Thymus (tissue), 11 donors: ENCODE data around the gene VGLL4. TPM values are rescaled to one million over a fixed set of nuclear protein-coding genes. Genes with fewer than 3 reads are reported as not detected.
"Not testable (repeated sequence)": the region's sequence is repeated elsewhere in the genome, so short reads cannot be mapped to it uniquely, and the experiment has no call there.

Source experiments
- DNase-seq, 9 donors: peaks; one replicate each; pipeline ENCODE4 v3.0.0-alpha.2; 2013; ENCODE audit warnings: low spot score in 9 of 9, low read depth in 6 of 9, missing footprints in 1 of 9
- H3K27ac ChIP-seq, 2 donors: one replicate each; pipeline ENCODE4 v1.5.1; 2013; ENCODE audit warnings: control low read depth in 1 of 2, low read depth in 1 of 2, low read length in 1 of 2, mild to moderate bottlenecking in 1 of 2, moderate library complexity in 1 of 2
- H3K27me3 ChIP-seq, 2 donors: one replicate each; pipeline ENCODE4 v1.5.1; 2013; ENCODE audit warnings: low read length in 1 of 2; ENCODE audit not compliant: control insufficient read depth in 2 of 2, insufficient read depth in 1 of 2
- H3K36me3 ChIP-seq, 2 donors: one replicate each; pipeline ENCODE4 v1.5.1; 2013; ENCODE audit warnings: low read length in 1 of 2, mild to moderate bottlenecking in 1 of 2, moderate library complexity in 1 of 2; ENCODE audit not compliant: control insufficient read depth in 2 of 2, insufficient read depth in 2 of 2
- H3K4me1 ChIP-seq, 2 donors: one replicate each; pipeline ENCODE4 v1.5.1; 2013; ENCODE audit warnings: low read length in 2 of 2; ENCODE audit not compliant: control insufficient read depth in 2 of 2, insufficient read depth in 2 of 2
- H3K4me3 ChIP-seq, 2 donors: one replicate each; pipeline ENCODE4 v1.5.1; 2013; ENCODE audit warnings: low read length in 2 of 2, control low read depth in 1 of 2, mild to moderate bottlenecking in 1 of 2
- H3K9me3 ChIP-seq, 2 donors: one replicate each; pipeline ENCODE4 v1.5.1; 2013; ENCODE audit warnings: low read length in 1 of 2, mild to moderate bottlenecking in 1 of 2; ENCODE audit not compliant: control insufficient read depth in 2 of 2, insufficient read depth in 1 of 2
- WGBS: extraction: QIAGEN DNeasy Blood & Tissue Kit; methylation state at CpG from one replicate; pipeline ENCODE4 v1.1.7; 2013; 5-methylcytosine and 5-hydroxymethylcytosine counted together
- polyA plus RNA-seq: library from polyadenylated mRNA; stranded (reverse); fragments of 200-250 nt; gene quantifications from one replicate; pipeline ENCODE4 v1.2.3, GENCODE V29; 2013
- total RNA-seq: library from RNA; stranded (reverse); fragments of 120-200 nt; gene quantifications from one replicate; pipeline ENCODE4 v1.2.4, GENCODE V29; 2013
- donor health status: healthy.

The VGLL4 gene
- total and polyA plus RNA-seq, 2 donors: 47.0 to 49.2 TPM

DNA sequence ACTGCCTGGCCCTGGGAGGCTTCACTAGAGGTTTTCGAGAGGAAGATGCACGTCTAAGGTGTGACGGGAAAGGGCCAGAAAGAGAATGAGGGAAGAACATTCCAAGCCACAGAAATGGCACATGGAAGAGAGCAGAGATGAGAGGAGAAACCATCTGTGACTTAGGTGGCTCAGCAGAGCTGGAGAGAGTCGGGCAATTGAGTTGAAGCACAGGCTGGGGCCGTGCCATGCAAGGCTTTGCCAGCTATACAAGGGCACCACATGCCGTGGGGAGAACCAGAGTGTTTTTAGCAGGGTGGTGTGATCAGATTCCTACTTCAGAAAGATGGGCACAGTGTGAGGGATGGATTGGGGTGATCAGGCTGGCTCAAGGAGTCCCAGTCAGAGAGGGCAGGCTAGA, 126.1 kb downstream of the VGLL4 start:
- peaks cover 0 to 4% of the 10 kb centered on the region in 2 donors for H3K4me1 ChIP-seq
- DNase-seq: no peak
- H3K9me3 ChIP-seq: no peaks in the 10 kb centered on the region
- H3K4me3 ChIP-seq: no peak overlapping the region
- no peaks in the 10 kb centered on the region for H3K27me3 ChIP-seq
- H3K27ac ChIP-seq: no peak overlapping the region
- no peaks in the 10 kb centered on the region for H3K36me3 ChIP-seq
- 98% methylated on average over 6 of the region's 6 CpGs for WGBS

DNA sequence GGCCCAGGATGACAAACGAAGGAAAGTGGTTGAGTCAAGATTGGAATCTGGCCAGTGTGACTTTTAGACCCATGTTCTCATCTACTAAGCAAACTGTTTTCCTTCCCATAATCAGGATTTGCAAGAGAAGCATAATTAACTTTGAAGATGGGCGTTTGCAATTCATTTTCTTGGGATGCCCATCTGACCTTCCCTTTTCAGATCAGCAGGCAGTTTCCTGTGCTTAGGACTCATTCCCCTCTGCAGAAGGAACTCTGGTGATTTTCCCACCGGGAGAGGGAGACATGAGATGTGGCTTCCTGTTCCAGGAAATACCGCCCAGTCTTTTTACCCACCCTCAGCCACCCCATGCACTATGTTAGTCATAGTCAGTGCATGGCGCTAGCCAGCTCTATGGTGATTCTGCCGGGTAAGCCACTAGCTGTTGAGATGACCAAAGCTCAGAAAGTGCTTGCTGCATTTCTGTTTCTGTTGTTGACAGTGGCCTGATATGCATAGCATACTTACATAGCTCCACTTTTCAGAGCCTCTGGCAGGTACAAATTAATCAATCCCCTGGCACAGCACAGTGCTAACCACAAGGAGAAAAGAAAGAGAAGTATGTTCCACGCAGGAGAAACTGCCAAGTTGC, 129.4 kb downstream of the VGLL4 start:
- H3K36me3 ChIP-seq: no peaks in the 10 kb centered on the region
- H3K9me3 ChIP-seq: no peaks in the 10 kb centered on the region
- peaks cover 0 to 17% of the 10 kb centered on the region in 2 donors for H3K4me1 ChIP-seq
- no peak for DNase-seq
- no peak overlapping the region for H3K4me3 ChIP-seq
- 52% methylated on average over 7 of the region's 7 CpGs for WGBS
- no peak overlapping the region for H3K27ac ChIP-seq
- no peaks in the 10 kb centered on the region for H3K27me3 ChIP-seq

- no peak overlapping the region for H3K27ac ChIP-seq
- WGBS: 92% methylated on average over 3 of the region's 3 CpGs
- no peak for DNase-seq
Observed at GRCh38 chr3:11513817-11514135, 129.9 kb downstream of the VGLL4 start.

DNA sequence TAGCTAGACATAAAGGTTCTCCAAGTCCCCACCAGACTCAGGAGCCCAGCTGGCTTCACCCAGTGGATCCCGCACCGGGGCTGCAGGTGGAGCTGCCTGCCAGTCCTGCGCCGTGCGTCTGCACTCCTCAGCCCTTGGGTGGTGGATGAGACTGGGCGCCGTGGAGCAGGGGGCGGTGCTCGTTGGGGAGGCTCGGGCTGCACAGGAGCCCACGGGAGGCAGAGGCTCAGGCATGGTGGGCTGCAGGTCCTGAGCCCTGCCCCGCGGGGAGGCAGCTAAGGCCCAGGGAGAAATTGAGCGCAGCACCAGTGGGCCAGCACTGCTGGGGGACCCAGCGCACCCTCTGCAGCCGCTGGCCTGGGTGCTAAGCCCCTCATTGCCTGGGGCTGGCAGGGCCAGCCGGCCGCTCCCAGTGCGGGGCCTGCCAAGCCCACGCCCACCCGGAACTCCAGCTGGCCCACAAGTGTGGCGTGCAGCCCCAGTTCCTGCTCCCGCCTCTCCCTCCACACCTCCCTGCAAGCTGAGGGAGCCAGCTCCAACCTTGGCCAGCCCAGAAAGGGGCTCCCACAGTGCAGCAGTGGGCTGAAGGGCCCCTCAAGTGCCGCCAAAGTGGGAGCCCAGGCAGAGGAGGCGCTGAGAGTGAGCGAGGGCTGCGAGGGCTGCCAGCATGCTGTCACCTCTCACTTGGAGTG, 130.4 kb downstream of the VGLL4 start:
- not testable (repeated sequence) for H3K4me3 ChIP-seq, DNase-seq, H3K9me3 ChIP-seq, H3K27me3 ChIP-seq, H3K36me3 ChIP-seq, H3K27ac ChIP-seq
- WGBS: 97% methylated on average over 27 of the region's 27 CpGs
- peaks cover 0 to 22% of the 10 kb centered on the region in 2 donors for H3K4me1 ChIP-seq

More at GRCh38 chr3:11513817-11514135, 129.9 kb downstream of the VGLL4 start:
- Histone ChIP-seq H3K36me3 (no peaks in the 10 kb centered on the region), H3K4me3 (no peak overlapping the region), H3K9me3 (no peaks in the 10 kb centered on the region), H3K27me3 (no peaks in the 10 kb centered on the region), H3K4me1 (peaks cover 0 to 22% of the 10 kb centered on the region in 2 donors)

DNA sequence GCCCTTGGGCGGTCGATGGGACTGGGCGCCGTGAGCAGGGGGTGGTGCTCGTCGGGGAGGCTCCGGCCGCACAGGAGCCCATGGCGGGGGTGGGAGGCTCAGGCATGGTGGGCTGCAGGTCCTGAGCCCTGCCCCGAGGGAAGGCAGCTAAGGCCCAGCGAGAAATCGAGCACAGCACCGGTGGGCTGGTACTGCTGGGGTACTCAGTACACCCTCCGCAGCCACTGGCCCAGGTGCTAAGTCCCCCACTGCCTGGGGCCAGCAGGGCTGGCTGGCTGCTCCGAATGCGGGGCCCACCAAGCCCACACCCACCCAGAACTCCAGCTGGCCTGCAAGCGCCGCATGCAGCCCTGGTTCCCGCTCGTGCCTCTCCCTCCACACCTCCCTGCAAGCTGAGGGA, 132.1 kb downstream of the VGLL4 start:
- not testable (repeated sequence) for H3K27ac ChIP-seq

DNA sequence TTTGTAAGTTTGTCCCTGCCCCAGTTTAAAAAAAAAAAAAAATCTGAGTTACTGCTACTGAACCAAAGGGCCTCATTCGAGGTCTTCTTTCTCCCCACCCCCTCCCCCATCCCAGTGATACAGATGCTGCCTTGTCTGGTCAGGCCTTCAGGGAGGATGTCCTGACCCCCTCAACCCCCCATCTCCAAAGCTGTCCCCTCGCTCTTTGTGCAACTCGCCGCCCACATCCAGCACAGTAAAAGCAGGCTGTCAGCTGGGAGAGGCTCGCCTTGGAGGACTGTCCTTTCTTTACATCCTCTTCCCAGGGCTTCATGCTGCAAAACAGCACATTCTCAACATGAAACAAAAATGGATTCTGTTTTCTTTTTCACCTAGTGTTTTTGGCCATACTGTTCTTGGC, 133.4 kb downstream of the VGLL4 start:
- peaks cover 0 to 22% of the 10 kb centered on the region in 2 donors for H3K4me1 ChIP-seq

More for the DNA sequence above, 132.1 kb downstream of the VGLL4 start:
- not testable (repeated sequence) for H3K9me3 ChIP-seq, H3K4me3 ChIP-seq, H3K36me3 ChIP-seq, DNase-seq, H3K27me3 ChIP-seq
- H3K4me1 ChIP-seq: peaks cover 0 to 22% of the 10 kb centered on the region in 2 donors
- WGBS: 99% methylated on average over 20 of the region's 20 CpGs

GRCh38 chr3:11510001-11510340, 133.7 kb downstream of the VGLL4 start:
- WGBS: 69% methylated on average over 5 of the region's 5 CpGs
- no peaks in the 10 kb centered on the region for H3K27me3 ChIP-seq
- H3K4me1 ChIP-seq: peaks cover 0 to 22% of the 10 kb centered on the region in 2 donors
- no peaks in the 10 kb centered on the region for H3K9me3 ChIP-seq
- H3K4me3 ChIP-seq: no peak overlapping the region
- H3K27ac ChIP-seq: peak overlapping the region in 1 of 2 donors; percentile 57
- H3K36me3 ChIP-seq: no peaks in the 10 kb centered on the region
- DNase-seq: peak in 5 of 9 donors; percentile 12 to 57 (median 29)

More for the DNA sequence above, 133.4 kb downstream of the VGLL4 start:
- no peak for DNase-seq
- Histone ChIP-seq H3K9me3 (no peaks in the 10 kb centered on the region), H3K36me3 (no peaks in the 10 kb centered on the region), H3K27ac (peak overlapping the region in 1 of 2 donors; percentile 57), H3K4me3 (no peak overlapping the region), H3K27me3 (no peaks in the 10 kb centered on the region)
- WGBS: 94% methylated on average over 5 of the region's 5 CpGs

- 92% methylated on average over 9 of the region's 9 CpGs for WGBS
- DNase-seq: no peak
- H3K27me3 ChIP-seq: no peaks in the 10 kb centered on the region
- H3K4me3 ChIP-seq: no peak overlapping the region
- peak overlapping the region in 1 of 2 donors; percentile 51 for H3K27ac ChIP-seq
- H3K9me3 ChIP-seq: no peaks in the 10 kb centered on the region
- no peaks in the 10 kb centered on the region for H3K36me3 ChIP-seq
- H3K4me1 ChIP-seq: peaks cover 0 to 20% of the 10 kb centered on the region in 2 donors
Observed at GRCh38 chr3:11509173-11510000, 134.3 kb downstream of the VGLL4 start.
